Measurements from ENCODE around the gene MRPL14.

MRPL14 gene

GRCh38 chr6:44127186-44128019 is at the start of gene MRPL14, which contains the start of gene TMEM63B:
Gene MRPL14, minus strand, starts transcription at chr6:44127452. Its CDS starts 10,841 bp downstream, at chr6:44116611.
Gene TMEM63B, plus strand, starts transcription at chr6:44127554. Its CDS starts 7,031 bp downstream, at chr6:44134585.
- DNase-seq = no peak

DNA sequence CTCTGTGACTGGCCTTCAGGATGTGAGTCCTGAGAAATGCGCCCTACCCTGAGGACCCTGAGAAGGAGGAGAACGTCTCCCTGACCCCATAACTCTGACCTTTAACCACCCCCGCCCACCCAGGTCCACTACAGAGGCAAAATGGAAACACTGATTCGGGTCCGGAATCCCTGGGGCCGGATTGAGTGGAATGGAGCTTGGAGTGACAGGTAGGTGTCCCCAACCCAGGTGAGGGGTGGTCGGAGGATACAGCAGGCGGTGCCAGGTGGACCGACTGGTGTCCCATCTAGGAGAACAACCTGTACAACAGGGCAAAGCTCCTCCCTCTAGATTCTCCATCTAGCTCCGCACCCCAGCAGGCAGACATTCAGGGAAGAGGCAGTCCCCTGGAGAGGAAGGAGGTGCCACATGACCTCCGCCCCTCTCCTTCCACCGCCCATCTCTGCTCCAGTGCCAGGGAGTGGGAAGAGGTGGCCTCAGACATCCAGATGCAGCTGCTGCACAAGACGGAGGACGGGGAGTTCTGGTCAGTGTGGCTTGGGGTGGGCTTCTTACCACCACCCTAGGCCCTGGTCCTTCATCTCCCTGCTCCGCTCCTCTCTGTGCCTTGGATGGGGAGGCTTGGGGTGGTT is 49.0 kb upstream of the MRPL14 start:
- DNase-seq = no peak

DNA sequence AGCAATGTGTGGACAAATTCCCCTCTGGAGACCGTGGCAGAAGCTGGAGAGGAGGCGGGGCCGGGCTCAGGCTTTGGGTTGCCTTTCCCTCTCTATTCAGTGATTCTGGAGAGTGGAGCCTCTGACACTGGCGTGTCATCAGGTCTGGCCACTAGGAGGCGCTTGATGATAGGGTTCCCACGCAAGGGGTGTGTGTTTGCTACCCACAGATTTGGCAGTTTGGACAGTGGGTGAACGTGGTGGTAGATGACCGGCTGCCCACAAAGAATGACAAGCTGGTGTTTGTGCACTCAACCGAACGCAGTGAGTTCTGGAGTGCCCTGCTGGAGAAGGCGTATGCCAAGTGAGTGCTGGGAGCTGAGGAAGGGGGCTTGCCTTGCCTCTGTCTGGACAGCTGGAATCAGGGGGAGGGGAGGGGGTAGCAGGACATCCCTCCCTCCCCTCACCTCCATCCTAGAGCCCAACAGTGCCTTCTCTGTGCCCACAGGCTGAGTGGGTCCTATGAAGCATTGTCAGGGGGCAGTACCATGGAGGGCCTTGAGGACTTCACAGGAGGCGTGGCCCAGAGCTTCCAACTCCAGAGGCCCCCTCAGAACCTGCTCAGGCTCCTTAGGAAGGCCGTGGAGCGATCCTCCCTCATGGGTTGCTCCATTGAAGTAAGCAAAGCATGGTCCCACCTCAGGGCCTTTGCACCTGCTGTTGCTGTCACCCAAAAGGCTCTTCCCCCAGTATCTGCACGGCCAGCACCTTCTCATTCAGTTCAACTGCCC is 45.7 kb upstream of the MRPL14 start:
- DNase-seq = no peak

- no peak for DNase-seq
Measured at GRCh38 chr6:44171899-44172546, 44.8 kb upstream of the MRPL14 start.

DNA sequence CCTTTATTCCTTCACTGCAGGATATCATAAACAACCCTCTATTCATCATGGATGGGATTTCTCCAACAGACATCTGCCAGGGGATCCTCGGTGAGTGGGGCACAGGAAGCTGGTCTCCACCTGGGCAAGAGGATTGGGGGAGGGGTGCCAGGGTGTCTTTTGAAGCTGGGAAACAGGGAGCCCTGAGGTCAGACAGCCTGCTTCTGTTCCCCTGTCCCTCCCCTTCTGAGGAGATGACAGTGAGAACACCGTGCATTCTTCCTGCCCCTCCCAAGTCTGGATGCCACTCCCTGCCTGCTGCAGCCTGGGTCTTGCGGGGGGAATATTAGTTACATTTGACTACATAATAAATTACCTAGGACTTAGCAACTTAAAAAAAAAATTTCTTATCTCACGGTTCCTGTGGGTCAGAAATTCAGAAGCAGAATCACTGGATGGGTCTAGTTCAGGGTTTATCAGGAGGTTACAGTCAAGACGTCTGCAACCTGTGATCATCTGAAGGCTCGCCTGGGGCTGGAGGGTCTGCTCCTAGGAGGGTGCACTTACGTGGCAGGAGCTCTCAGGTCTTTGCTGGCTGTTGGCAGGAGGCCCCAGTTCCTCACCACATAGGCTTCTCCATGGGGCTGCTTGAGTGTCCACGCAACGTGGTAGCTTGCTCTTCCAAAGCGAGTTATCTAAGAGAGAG is 42.8 kb upstream of the MRPL14 start:
- DNase-seq = no peak

DNA sequence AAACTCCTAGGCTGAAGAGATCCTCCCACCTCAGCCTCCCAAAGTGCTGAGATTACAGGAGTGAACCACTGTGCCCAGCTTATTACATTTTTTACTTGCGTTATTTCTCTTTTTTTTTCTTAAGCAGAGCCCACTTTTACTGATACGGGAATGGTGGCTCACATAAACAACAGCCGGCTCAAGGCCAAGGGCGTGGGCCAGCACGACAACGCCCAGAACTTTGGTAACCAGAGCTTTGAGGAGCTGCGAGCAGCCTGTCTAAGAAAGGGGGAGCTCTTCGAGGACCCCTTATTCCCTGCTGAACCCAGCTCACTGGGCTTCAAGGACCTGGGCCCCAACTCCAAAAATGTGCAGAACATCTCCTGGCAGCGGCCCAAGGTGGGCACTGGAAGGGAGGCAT is 41.9 kb upstream of the MRPL14 start:
- no peak for DNase-seq

GRCh38 chr6:44167567-44167966 is 40.3 kb upstream of the MRPL14 start:
- DNase-seq = no peak

DNA sequence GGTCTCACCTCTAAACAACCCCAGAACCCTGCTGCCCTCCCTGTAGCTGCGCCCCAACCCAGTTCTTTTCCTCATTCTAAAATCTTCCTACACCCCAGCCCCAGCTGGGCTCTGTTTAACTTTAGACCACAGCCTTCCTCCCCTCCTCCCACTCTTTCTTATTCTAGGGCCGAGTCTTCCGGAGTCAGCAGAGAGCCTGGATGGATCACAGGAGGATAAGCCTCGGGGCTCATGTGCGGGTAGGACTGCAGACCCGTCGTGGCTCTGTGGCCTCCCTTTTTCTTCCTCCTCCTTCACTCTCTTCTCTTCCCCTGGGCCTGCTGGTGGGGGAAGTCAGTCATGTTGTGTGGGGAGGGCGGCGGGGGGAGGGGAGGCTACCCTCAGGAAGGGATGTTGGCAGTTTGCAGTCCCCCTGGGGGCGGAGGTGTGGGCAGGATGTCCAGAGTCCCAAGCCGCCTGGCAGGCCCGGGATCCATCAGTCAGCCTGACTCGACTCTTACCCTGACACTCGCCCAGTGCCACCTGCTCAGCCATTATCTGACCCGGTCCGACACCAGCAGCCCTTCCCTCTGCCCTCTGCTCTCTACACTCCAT is 39.4 kb upstream of the MRPL14 start:
- no peak for DNase-seq

DNA sequence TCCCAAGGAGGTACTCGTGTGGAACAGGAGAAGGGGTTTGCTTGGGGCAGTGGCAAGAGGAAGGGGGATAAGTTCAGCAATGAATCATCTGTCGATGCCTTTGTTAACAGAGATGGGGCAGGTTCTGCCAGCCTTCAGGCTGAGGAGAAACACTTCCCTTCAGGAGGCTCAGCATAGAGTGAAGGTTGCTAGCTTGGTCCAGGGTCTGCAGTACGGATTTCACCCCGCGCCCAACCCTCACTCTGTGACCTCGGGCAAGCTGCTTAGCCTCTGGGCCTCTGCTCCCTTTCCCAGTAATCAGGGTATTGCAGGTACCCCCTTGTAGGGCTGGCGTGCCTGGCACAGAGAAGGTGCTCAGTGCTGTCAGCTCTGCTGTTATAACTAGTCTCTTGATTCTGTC is 38.9 kb upstream of the MRPL14 start:
- DNase-seq = no peak

GRCh38 chr6:44162876-44163625 is 35.8 kb upstream of the MRPL14 start:
- DNase-seq = no peak

DNA sequence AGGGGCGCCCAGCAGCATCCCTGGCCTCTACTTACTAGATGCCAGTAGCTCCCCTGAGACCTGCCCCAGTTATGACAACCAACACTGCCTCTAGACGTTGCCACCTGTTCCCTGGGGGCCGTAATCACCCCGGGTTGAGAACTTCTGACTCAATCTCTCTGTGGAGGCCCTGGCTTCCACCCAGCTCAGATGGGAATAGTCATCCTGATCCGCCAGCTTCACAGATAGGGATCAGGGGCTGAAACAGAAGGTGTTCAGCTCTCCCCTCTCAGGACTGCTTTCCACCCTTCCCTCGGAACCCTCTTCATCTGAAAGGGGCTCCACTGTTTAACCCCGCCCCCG is 34.7 kb upstream of the MRPL14 start:
- DNase-seq = no peak

DNA sequence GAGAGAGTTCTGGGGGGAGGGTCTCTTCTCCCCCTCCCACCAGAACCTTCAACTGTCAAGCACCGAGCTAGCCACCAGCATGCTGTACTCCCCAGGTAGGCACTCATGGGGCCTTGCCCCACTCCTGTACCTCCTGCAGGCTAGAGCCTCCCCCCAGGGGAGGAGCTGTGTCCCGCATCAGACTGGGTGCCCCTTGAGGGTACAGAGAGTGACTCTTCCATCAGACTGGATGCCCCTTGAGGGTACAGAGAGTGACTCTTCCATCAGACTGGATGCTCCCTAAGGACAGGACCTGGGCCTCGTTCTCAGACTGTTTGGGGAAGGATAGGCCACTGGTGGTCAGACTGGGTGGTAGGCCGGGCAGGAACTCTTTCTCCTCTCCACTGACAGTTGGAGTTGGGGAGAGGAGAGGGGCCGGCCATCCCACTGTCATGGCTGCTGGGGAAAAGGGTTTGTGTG is 31.5 kb upstream of the MRPL14 start, which contains the start of gene CAPN11:
Gene CAPN11 (plus strand): TSS at position 51 of the 459 bp plus-strand sequence. CDS start 29 bp downstream, at position 80.
- no peak for DNase-seq

DNA sequence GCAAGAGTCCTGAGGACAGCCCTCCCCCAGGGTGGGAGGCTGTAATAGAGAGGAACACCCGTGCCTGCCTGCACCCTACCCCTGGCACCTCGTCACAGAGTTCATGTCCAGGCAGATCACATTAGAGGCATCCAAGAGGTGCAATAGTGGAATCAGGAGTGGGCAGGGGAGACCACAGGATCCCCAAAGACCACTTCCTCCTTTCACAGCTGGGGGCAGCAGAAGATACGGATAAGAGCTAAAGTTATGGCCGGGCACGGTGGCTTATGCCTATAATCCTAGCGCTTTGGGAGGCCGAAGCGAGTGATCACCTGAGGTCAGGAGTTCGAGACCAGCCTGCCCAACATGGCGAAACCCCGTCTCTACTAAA is 29.9 kb upstream of the MRPL14 start:
- DNase-seq = no peak

DNA sequence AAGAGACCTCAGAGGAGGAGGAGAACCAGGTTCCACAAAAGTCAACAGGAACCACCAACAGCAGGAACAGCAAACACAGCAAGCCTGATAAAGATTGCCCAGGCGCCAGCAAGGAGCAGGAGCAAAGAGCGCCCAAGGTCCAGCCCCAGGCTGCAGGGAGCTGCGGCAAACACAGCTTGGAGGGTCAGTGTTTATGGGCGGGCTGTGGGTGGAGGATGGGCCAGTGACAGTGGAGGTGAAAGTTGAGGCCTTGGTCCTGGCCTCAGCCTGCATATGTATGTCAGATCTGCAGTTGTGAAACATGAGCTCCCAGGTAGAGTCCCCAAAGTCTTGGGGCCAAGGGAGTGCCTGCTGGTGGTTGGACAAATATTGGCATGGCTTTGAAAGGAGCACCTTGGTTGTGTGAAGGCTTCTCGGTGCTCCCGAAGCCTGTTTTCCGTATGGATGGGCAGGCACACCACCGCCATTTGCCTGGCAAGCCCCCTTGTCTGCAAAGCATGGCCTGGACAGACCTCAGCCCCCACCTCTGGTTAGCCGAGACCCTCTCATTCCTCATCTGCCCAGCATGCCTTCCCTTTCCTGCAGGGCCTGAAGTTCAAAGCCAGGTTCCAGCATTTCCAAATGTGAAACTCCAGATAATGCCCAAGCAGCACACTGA is 29.4 kb upstream of the MRPL14 start:
- DNase-seq = no peak

- DNase-seq = no peak
Measured at GRCh38 chr6:44154067-44154466, 26.8 kb upstream of the MRPL14 start.

GRCh38 chr6:44152533-44152932 is 25.3 kb upstream of the MRPL14 start:
- DNase-seq = no peak

- DNase-seq = no peak
Measured at GRCh38 chr6:44152109-44152461, 24.8 kb upstream of the MRPL14 start.

DNA sequence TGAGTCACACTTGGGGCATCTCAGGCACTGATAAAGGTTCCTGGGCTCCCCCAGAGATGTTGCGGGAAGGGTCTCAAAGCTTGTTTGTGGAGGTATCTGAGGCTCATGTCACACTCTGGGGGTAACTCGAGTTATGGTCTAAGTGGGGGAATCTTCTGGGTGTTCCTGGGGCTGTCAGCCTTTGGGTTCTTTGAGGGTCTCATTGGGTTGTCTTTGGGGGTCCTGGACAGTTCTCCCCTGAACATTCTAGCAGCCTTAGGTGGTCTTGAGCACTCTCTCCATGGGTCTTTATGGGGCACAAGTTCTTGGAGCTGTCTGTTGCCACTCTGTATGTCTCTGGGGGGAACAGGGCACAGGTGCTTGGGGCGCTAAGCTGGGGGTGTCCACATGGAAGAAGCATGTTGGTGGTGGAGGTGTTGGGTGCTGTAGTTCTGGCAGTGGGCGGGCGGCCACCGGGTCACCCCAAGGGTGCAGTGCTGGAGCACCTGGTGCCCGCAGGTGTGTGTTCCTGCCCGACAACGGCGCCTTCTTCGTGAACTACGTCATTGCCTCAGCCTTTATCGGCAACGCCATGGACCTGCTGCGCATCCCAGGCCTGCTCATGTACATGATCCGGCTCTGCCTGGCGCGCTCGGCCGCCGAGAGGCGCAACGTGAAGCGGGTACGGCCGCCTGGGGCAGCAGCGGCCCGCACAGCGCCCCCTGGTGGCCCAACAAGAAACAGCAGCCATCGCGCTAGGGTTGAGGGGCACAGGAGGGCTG is 24.3 kb upstream of the MRPL14 start:
- peak; percentile 22 for DNase-seq

DNA sequence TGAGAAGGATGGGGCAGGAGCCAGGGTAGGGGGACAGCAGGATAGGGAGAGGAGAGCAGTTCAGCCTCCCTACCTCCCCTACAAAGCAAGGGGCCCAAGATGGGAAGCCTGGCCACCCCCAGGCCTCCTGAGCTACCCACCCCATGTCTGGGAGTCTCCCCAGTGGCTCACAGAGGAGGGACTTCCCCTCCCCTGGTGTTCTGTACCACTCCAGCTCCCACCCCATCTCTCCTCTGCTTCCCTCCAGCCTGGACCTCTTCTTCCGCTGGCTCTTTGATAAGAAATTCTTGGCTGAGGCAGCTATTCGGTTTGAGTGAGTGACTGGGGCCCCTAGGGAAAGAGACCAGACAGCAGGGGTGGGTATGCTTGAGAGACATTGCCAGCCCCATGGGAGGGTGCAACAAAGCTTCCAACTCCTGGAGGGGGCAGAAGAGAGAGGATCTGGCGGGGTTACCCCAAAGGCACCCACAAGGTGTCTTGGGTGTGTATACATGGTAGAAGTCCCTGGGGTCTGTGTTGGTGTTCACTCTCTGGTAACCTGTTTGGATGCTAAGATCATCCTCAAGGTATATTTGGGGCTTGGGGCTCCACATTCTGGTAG is 23.2 kb upstream of the MRPL14 start:
- DNase-seq = no peak
